Left ventricle myocardium inferior (tissue), 1 donor: ENCODE measurements around the gene LANCL2. TPM values are rescaled to one million over a fixed set of nuclear protein-coding genes. Genes with fewer than 3 reads are reported as not detected.

Experiments
- DNase-seq: peaks from one replicate; pipeline ENCODE4 v3.0.0-alpha.2; 2020
- H3K27ac ChIP-seq: fragments of 200-600 bp; replicated peaks from 2 replicates; pipeline ENCODE4 v1.8.0; 2021
- H3K27me3 ChIP-seq: fragments of 200-600 bp; 2 replicates; pipeline ENCODE4 v1.8.0; 2021; ENCODE audit warnings: low read depth
- H3K36me3 ChIP-seq: fragments of 200-600 bp; 2 replicates; pipeline ENCODE4 v1.8.0; 2021
- H3K4me1 ChIP-seq: fragments of 200-600 bp; 2 replicates; pipeline ENCODE4 v1.8.0; 2021
- H3K4me3 ChIP-seq: fragments of 200-600 bp; 2 replicates; pipeline ENCODE4 v1.8.0; 2021; ENCODE audit warnings: mild to moderate bottlenecking, moderate library complexity
- H3K9me3 ChIP-seq: fragments of 200-600 bp; replicated peaks from 2 replicates; pipeline ENCODE4 v1.8.0; 2021
- CTCF ChIP-seq: fragments of 200-600 bp; IDR thresholded peaks from 2 replicates; pipeline ENCODE4 v1.8.0; 2021; ENCODE audit warnings: antibody characterized with exemption, mild to moderate bottlenecking, borderline replicate concordance
- intact Hi-C: fragments of 100-400 bp; cut with micrococcal nuclease; formaldehyde crosslinking; loops from one replicate; pipeline ENCODE4 v1.11.0; 2022
- total RNA-seq: library from RNA; stranded (reverse); fragmentation: NEBNext Ultra II Directional; extraction: Animal tissue kit (Norgen Biotek cat#: 25700); gene quantifications from one replicate; pipeline ENCODE4 v1.2.1, GENCODE V29; 2021
- donor health status: DM: no; HTN: yes; CAD: no; lungs with severe emphysema.

LANCL2 gene
- total RNA-seq, 1 donor from 2014 or later: 7.9 TPM

- no peaks in the 10 kb centered on the region for H3K9me3 ChIP-seq
- DNase-seq: no peak
- TF ChIP-seq CTCF: no peak
- H3K27me3 ChIP-seq: no peaks in the 10 kb centered on the region
- no peaks in the 10 kb centered on the region for H3K36me3 ChIP-seq
- peaks cover 42% of the 10 kb centered on the region for H3K4me1 ChIP-seq
- H3K4me3 ChIP-seq: no peak overlapping the region
- intact Hi-C loops: no loop called here
- H3K27ac ChIP-seq: no peak overlapping the region
These were observed 4.6 kb downstream of the LANCL2 start for GRCh38 chr7:55369427-55370400.

- intact Hi-C loops: no loop called here
- Histone ChIP-seq H3K4me3 (no peak overlapping the region), H3K27me3 (no peaks in the 10 kb centered on the region), H3K9me3 (no peaks in the 10 kb centered on the region), H3K27ac (no peak overlapping the region), H3K4me1 (peaks cover 4% of the 10 kb centered on the region), H3K36me3 (no peaks in the 10 kb centered on the region)
- no peak for DNase-seq
- no peak for TF ChIP-seq CTCF
These were observed 9.1 kb downstream of the LANCL2 start for GRCh38 chr7:55374213-55374612.

GRCh38 chr7:55375237-55375636 lies 10.1 kb downstream of the LANCL2 start:
- H3K9me3 ChIP-seq: no peaks in the 10 kb centered on the region
- H3K36me3 ChIP-seq: no peaks in the 10 kb centered on the region
- H3K4me3 ChIP-seq: no peak overlapping the region
- no peak for TF ChIP-seq CTCF
- no peak overlapping the region for H3K27ac ChIP-seq
- no peak for DNase-seq
- intact Hi-C loops: no loop called here
- H3K4me1 ChIP-seq: peaks cover 4% of the 10 kb centered on the region
- no peaks in the 10 kb centered on the region for H3K27me3 ChIP-seq

GRCh38 chr7:55377162-55377817 lies 12.2 kb downstream of the LANCL2 start:
- no peak overlapping the region for H3K27ac ChIP-seq
- H3K27me3 ChIP-seq: no peaks in the 10 kb centered on the region
- no peaks in the 10 kb centered on the region for H3K36me3 ChIP-seq
- no peak for DNase-seq
- H3K9me3 ChIP-seq: no peaks in the 10 kb centered on the region
- no peak overlapping the region for H3K4me3 ChIP-seq
- intact Hi-C loops: no loop called here
- H3K4me1 ChIP-seq: peaks cover 4% of the 10 kb centered on the region
- no peak for TF ChIP-seq CTCF

- DNase-seq: no peak
- Histone ChIP-seq H3K4me1 (peaks cover 3% of the 10 kb centered on the region), H3K27ac (no peak overlapping the region), H3K27me3 (no peaks in the 10 kb centered on the region), H3K4me3 (no peak overlapping the region), H3K36me3 (no peaks in the 10 kb centered on the region), H3K9me3 (no peaks in the 10 kb centered on the region)
- TF ChIP-seq CTCF: no peak
- intact Hi-C loops: no loop called here
These were observed 14.1 kb downstream of the LANCL2 start for GRCh38 chr7:55379285-55379684.
